B cell (primary cell): ENCODE measurements around the gene TMEM132D. TPM values are rescaled to one million over a fixed set of nuclear protein-coding genes. Genes with fewer than 3 reads are reported as not detected.

Source experiments
- ATAC-seq: fragments of 200-7000 bp; cut with Tn5 transposase; one replicate; pipeline ENCODE4 v1.10.0; 2021; ENCODE audit warnings: low read depth, mild to moderate bottlenecking, moderate number of reproducible peaks, moderate library complexity
- CTCF ChIA-PET: fragments of 350-600 bp; sonication (Branson Sonifier 250); formaldehyde crosslinking; loops from one replicate; lab custom pipeline; 2021; ENCODE audit warnings: antibody characterized with exemption, inconsistent platforms; lab: Charles Lee
- POLR2A ChIA-PET: fragments of 350-600 bp; sonication (Branson Sonifier 250); formaldehyde crosslinking; loops from one replicate; lab custom pipeline; 2021; ENCODE audit warnings: antibody characterized with exemption; lab: Charles Lee
- DNase-seq: peaks from one replicate; pipeline ENCODE4 v3.0.0; 2013
- H2AFZ ChIP-seq: 2 replicates; pipeline ENCODE4 v1.6.1; 2012; ENCODE audit warnings: mild to moderate bottlenecking, low read depth, low read length; ENCODE audit not compliant: insufficient read depth, poor library complexity, severe bottlenecking
- H3K27ac ChIP-seq, 2 donors: 1 replicate in 1 of 2; 2 replicates in 1 of 2; pipeline ENCODE4 v1.5.1; 2012 to 2013; ENCODE audit warnings: low read length in 2 of 2, mild to moderate bottlenecking in 2 of 2, moderate library complexity in 1 of 2
- H3K27me3 ChIP-seq, 4 experiments: fragments of 200-600 bp in 1 of 4; sonication (generic) in 1 of 4; replicated peaks in 1 of 4; 1 replicate in 2 of 4; 2 replicates in 2 of 4; pipeline versions ENCODE4 v1.6.1 to v1.7.0; 2013 to 2016; ENCODE audit warnings: low read length in 3 of 4, mild to moderate bottlenecking in 2 of 4, mixed read lengths in 1 of 4, moderate library complexity in 1 of 4; ENCODE audit not compliant: insufficient read depth in 4 of 4, control insufficient read depth in 3 of 4; ENCODE audit errors: control extremely low read depth in 1 of 4
- H3K36me3 ChIP-seq, 2 experiments: replicated peaks in 1 of 2; 1 replicate in 1 of 2; 2 replicates in 1 of 2; pipeline versions ENCODE4 v1.6.1 to v1.7.1; 2013; ENCODE audit warnings: low read length in 1 of 2; ENCODE audit not compliant: insufficient read depth in 2 of 2, control insufficient read depth in 1 of 2; ENCODE audit errors: control extremely low read depth in 1 of 2, extremely low read depth in 1 of 2
- H3K4me1 ChIP-seq, 2 donors: fragments of 200-600 bp in 1 of 2; sonication (generic) in 1 of 2; 1 replicate in 1 of 2; 2 replicates in 1 of 2; pipeline versions ENCODE4 v1.5.1 to v1.6.1; 2013 to 2017; ENCODE audit warnings: low read length in 2 of 2; ENCODE audit not compliant: control insufficient read depth in 2 of 2, insufficient read depth in 2 of 2
- H3K4me2 ChIP-seq: replicated peaks from 2 replicates; pipeline ENCODE3; 2012; ENCODE audit warnings: mild to moderate bottlenecking, low read depth, low read length; ENCODE audit not compliant: poor library complexity, severe bottlenecking
- H3K4me3 ChIP-seq, 5 experiments: fragments of 200-600 bp in 1 of 5; sonication (generic) in 1 of 5; 1 replicate in 3 of 5; 2 replicates in 2 of 5; pipeline versions ENCODE4 v1.5.1 to v1.7.0; 2011 to 2016; ENCODE audit warnings: low read length in 4 of 5, mild to moderate bottlenecking in 4 of 5, low read depth in 2 of 5, control low read depth in 1 of 5, moderate library complexity in 1 of 5; ENCODE audit not compliant: insufficient read depth in 1 of 5; ENCODE audit errors: control extremely low read depth in 1 of 5, extremely low read depth in 1 of 5
- H3K79me2 ChIP-seq: fragments of 200-600 bp; sonication (generic); one replicate; pipeline ENCODE4 v1.6.0; 2016; ENCODE audit warnings: low read length; ENCODE audit not compliant: control insufficient read depth, insufficient read depth
- H3K9ac ChIP-seq: fragments of 200-600 bp; sonication (generic); 2 replicates; pipeline ENCODE4 v1.6.1; 2017; ENCODE audit warnings: mild to moderate bottlenecking, low read length, moderate library complexity
- H3K9me3 ChIP-seq, 3 donors: one replicate each; pipeline versions ENCODE4 v1.6.1 to v1.7.1; 2013; ENCODE audit warnings: low read length in 2 of 3; ENCODE audit not compliant: control insufficient read depth in 2 of 3, insufficient read depth in 1 of 3; ENCODE audit errors: control extremely low read depth in 1 of 3
- H4K20me1 ChIP-seq: 2 replicates; pipeline ENCODE4 v1.6.0; 2012; ENCODE audit warnings: mild to moderate bottlenecking, low read length; ENCODE audit not compliant: insufficient read depth, control insufficient read depth, poor library complexity, severe bottlenecking
- H3K27ac Mint-ChIP-seq: one replicate; pipeline ENCODE4 v1.8.0; 2021; ENCODE audit warnings: mixed read lengths
- H3K27me3 Mint-ChIP-seq: one replicate; pipeline ENCODE4 v1.8.0; 2021; ENCODE audit warnings: mixed read lengths
- H3K4me1 Mint-ChIP-seq: one replicate; pipeline ENCODE4 v1.8.0; 2021; ENCODE audit warnings: mixed read lengths
- H3K4me3 Mint-ChIP-seq: one replicate; pipeline ENCODE4 v1.8.0; 2021; ENCODE audit warnings: mixed read lengths
- H3K9me3 Mint-ChIP-seq: one replicate; pipeline ENCODE4 v1.8.0; 2022; ENCODE audit warnings: mixed read lengths; ENCODE audit not compliant: insufficient read depth
- CTCF ChIP-seq: fragments of 200-600 bp; IDR thresholded peaks from one replicate; pipeline ENCODE4 v1.8.0; 2022; ENCODE audit warnings: antibody characterized with exemption, mild to moderate bottlenecking
- EZH2 ChIP-seq: IDR thresholded peaks from 2 replicates; pipeline ENCODE4 v1.6.1; 2012; ENCODE audit warnings: borderline replicate concordance, low read depth, mild to moderate bottlenecking, moderate library complexity, low read length; ENCODE audit not compliant: insufficient read depth, poor library complexity, severe bottlenecking
- WGBS: methylation state at CpG from one replicate; pipeline ENCODE4 v1.1.5; 2013; ENCODE audit warnings: missing lambda C conversion rate; ENCODE audit not compliant: insufficient coverage; 5-methylcytosine and 5-hydroxymethylcytosine counted together
- intact Hi-C: fragments of 100-400 bp; cut with micrococcal nuclease; formaldehyde crosslinking; loops from one replicate; pipeline ENCODE4 v1.10.0; 2022
- polyA plus RNA-seq: library from polyadenylated mRNA; depleted of rRNA; stranded (reverse); fragments of >200 nt; gene quantifications from 2 replicates; pipeline ENCODE4 v1.2.3, GENCODE V29; 2012
- total RNA-seq, 2 donors: library from RNA; stranded (reverse); fragments of 120-200 nt in 1 of 2; gene quantifications; 1 replicate in 1 of 2; 2 replicates in 1 of 2; pipeline versions ENCODE4 v1.2.3 to v1.2.4, GENCODE V29; 2013 to 2022

Gene TMEM132D
- total and polyA plus RNA-seq, 2 donors (not counting 1 experiment from before 2014, with no cell fraction given), result not detected

GRCh38 chr12:129310346-129310745 is 593.5 kb downstream of the TMEM132D start:
- Histone ChIP-seq H3K9me3 (no peaks in the 10 kb centered on the region), H4K20me1 (no peaks in the 10 kb centered on the region), H3K27ac (no peak overlapping the region), H3K36me3 (no peaks in the 10 kb centered on the region), H3K27me3 (no peaks in the 10 kb centered on the region), H3K4me1 (no peaks in the 10 kb centered on the region), H3K9ac (no peak overlapping the region), H2AFZ (no peak overlapping the region), H3K79me2 (no peaks in the 10 kb centered on the region), H3K4me2 (no peak overlapping the region), H3K4me3 (no peak overlapping the region)
- Mint-ChIP-seq H3K27me3 (no peaks in the 10 kb centered on the region), H3K4me1 (no peaks in the 10 kb centered on the region), H3K27ac (no peak overlapping the region), H3K4me3 (no peak overlapping the region), H3K9me3 (no peaks in the 10 kb centered on the region)
- no peak for TF ChIP-seq EZH2
- no peak for TF ChIP-seq CTCF
- ChIA-PET POLR2A (no interaction called here), CTCF (no interaction called here)
- intact Hi-C loops, result no loop called here
- ATAC-seq, result no peak
- DNase-seq, result no peak
- WGBS, result no CpG with 5 or more reads among the region's 2 CpGs

GRCh38 chr12:129305851-129306250 is 598.0 kb downstream of the TMEM132D start:
- POLR2A ChIA-PET, result no interaction called here
- Mint-ChIP-seq H3K9me3 (no peaks in the 10 kb centered on the region), H3K4me3 (no peak overlapping the region), H3K4me1 (no peaks in the 10 kb centered on the region), H3K27me3 (no peaks in the 10 kb centered on the region), H3K27ac (no peak overlapping the region)
- H3K36me3 ChIP-seq, result no peaks in the 10 kb centered on the region
- H3K9ac ChIP-seq, result no peak overlapping the region
- no peak overlapping the region for H3K4me3 ChIP-seq
- ATAC-seq (no peak), DNase-seq (no peak)
- no peak overlapping the region for H3K4me2 ChIP-seq
- H3K27me3 ChIP-seq, result no peaks in the 10 kb centered on the region
- 83% methylated on average over 1 of the region's 4 CpGs for WGBS
- no peaks in the 10 kb centered on the region for H4K20me1 ChIP-seq
- no peaks in the 10 kb centered on the region for H3K4me1 ChIP-seq
- no peaks in the 10 kb centered on the region for H3K79me2 ChIP-seq
- intact Hi-C loops, result no loop called here
- H2AFZ ChIP-seq, result no peak overlapping the region
- TF ChIP-seq EZH2 (no peak), CTCF (no peak)
- H3K9me3 ChIP-seq, result peaks cover 0 to 10% (median 0%) of the 10 kb centered on the region in 3 donors
- CTCF ChIA-PET, result no interaction called here
- no peak overlapping the region for H3K27ac ChIP-seq
